Loucy (cell line): ENCODE measurements around the gene ANO6.

Source experiments
- H2AFZ ChIP-seq: fragments of 200-600 bp; sonication (generic); 2 replicates; pipeline ENCODE4 v1.6.0; 2016; ENCODE audit warnings: antibody characterized with exemption, mild to moderate bottlenecking, low read length, moderate library complexity
- H3F3A ChIP-seq: fragments of 200-600 bp; 2 replicates; pipeline ENCODE4 v1.6.0; 2016; ENCODE audit warnings: antibody characterized with exemption, low read depth, mild to moderate bottlenecking
- H3K27me3 ChIP-seq: fragments of 200-600 bp; sonication (generic); 2 replicates; pipeline ENCODE4 v1.6.1; 2014; ENCODE audit warnings: low read length, mild to moderate bottlenecking; ENCODE audit not compliant: insufficient read depth, poor library complexity, severe bottlenecking
- H3K36me3 ChIP-seq: fragments of 200-600 bp; sonication (generic); 2 replicates; pipeline ENCODE4 v1.6.1; 2016; ENCODE audit warnings: low read length; ENCODE audit not compliant: insufficient read depth
- H3K4me1 ChIP-seq: fragments of 200-600 bp; sonication (generic); 2 replicates; pipeline ENCODE4 v1.5.1; 2014; ENCODE audit warnings: low read length, mild to moderate bottlenecking; ENCODE audit not compliant: insufficient read depth, poor library complexity, severe bottlenecking
- H3K4me2 ChIP-seq: fragments of 200-600 bp; sonication (generic); 2 replicates; pipeline ENCODE4 v1.6.0; 2014; ENCODE audit warnings: antibody characterized with exemption, low read length, low read depth, mild to moderate bottlenecking; ENCODE audit not compliant: poor library complexity, severe bottlenecking
- H3K4me3 ChIP-seq: fragments of 200-600 bp; sonication (generic); 2 replicates; pipeline ENCODE4 v1.5.1; 2014; ENCODE audit warnings: low read length, mild to moderate bottlenecking, mixed read lengths; ENCODE audit not compliant: poor library complexity, severe bottlenecking
- H3K79me2 ChIP-seq: fragments of 200-600 bp; sonication (generic); 2 replicates; pipeline ENCODE4 v1.6.1; 2014; ENCODE audit warnings: low read length; ENCODE audit not compliant: insufficient read depth
- H3K9ac ChIP-seq: fragments of 200-600 bp; sonication (generic); 2 replicates; pipeline ENCODE4 v1.6.0; 2014; ENCODE audit warnings: mild to moderate bottlenecking, low read depth, low read length, moderate library complexity; ENCODE audit not compliant: poor library complexity, severe bottlenecking
- H3K9me2 ChIP-seq: fragments of 200-600 bp; sonication (generic); replicated peaks from 2 replicates; pipeline ENCODE4 v1.6.1; 2016; ENCODE audit warnings: low read depth, low read length, mixed read lengths
- H3K9me3 ChIP-seq: fragments of 200-600 bp; sonication (generic); 2 replicates; pipeline ENCODE4 v1.6.1; 2014; ENCODE audit warnings: mild to moderate bottlenecking, antibody characterized with exemption, low read length, low read depth; ENCODE audit not compliant: insufficient read depth
- H4K20me1 ChIP-seq: fragments of 200-600 bp; sonication (generic); 2 replicates; pipeline ENCODE4 v1.6.0; 2014; ENCODE audit warnings: antibody characterized with exemption, low read length, mild to moderate bottlenecking; ENCODE audit not compliant: insufficient read depth, poor library complexity, severe bottlenecking
- EZH2phosphoT487 ChIP-seq: fragments of 200-600 bp; IDR thresholded peaks from 2 replicates; pipeline ENCODE4 v1.6.1; 2018; ENCODE audit warnings: antibody characterized with exemption, mild to moderate bottlenecking, moderate library complexity, borderline replicate concordance
- TF ChIP-seq, protein P1 (sequence below): fragments of 200-600 bp; sonication (generic); conservative IDR thresholded peaks from 2 replicates; pipeline ENCODE4 v1.5.1; 2014; ENCODE audit warnings: mild to moderate bottlenecking, antibody characterized with exemption, low read length

The ANO6 gene

DNA sequence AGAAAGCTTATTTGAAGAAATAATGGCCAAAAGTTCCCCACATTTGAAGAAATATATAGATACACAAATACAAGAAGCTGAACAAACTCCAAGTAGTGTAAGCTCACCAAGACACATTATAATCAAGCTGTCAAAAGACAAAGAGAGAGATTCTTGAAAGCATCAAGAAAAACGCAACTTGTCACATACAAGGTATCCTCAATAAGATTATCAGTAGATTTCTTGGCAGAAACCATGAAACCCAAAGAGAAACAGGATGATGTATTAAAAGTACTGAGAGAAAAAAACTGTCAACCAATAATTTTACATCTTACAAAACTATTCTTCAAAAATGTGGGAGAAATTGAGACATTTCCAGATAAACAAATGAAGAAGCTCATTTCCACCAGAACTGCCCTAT, 263.0 kb downstream of the ANO6 start:
- Histone ChIP-seq H3K4me2 (no peak overlapping the region), H2AFZ (no peak overlapping the region), H3K79me2 (no peaks in the 10 kb centered on the region), H3K9me2 (no peaks in the 10 kb centered on the region), H3K27me3 (no peaks in the 10 kb centered on the region), H3K4me3 (no peak overlapping the region), H4K20me1 (no peaks in the 10 kb centered on the region), H3K4me1 (peaks cover 6% of the 10 kb centered on the region), H3F3A (no peaks in the 10 kb centered on the region), H3K9me3 (no peaks in the 10 kb centered on the region), H3K36me3 (no peaks in the 10 kb centered on the region), H3K9ac (no peak overlapping the region)
- no peak for TF ChIP-seq EZH2phosphoT487
- TF ChIP-seq, protein P1, sequence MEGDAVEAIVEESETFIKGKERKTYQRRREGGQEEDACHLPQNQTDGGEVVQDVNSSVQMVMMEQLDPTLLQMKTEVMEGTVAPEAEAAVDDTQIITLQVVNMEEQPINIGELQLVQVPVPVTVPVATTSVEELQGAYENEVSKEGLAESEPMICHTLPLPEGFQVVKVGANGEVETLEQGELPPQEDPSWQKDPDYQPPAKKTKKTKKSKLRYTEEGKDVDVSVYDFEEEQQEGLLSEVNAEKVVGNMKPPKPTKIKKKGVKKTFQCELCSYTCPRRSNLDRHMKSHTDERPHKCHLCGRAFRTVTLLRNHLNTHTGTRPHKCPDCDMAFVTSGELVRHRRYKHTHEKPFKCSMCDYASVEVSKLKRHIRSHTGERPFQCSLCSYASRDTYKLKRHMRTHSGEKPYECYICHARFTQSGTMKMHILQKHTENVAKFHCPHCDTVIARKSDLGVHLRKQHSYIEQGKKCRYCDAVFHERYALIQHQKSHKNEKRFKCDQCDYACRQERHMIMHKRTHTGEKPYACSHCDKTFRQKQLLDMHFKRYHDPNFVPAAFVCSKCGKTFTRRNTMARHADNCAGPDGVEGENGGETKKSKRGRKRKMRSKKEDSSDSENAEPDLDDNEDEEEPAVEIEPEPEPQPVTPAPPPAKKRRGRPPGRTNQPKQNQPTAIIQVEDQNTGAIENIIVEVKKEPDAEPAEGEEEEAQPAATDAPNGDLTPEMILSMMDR = no peak

DNA sequence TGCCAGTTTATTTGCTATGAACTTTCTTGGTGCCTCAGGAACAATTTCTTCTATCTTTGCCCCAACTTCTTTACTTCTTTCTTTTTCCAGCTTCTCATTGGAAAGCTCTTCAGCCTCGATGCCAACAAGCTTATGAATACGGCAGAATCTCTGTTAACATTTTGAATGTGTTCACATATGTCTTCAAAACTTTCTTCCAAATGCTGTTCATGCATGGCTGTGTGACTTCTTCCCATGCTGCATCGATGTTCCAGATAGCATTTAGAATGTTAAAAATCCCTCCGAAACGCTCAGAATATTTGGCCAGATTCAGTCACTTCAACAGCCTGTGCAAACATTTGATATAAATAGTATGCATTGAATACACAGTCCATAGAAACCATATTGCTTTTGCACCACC, 265.9 kb downstream of the ANO6 start:
- no peaks in the 10 kb centered on the region for H3K9me2 ChIP-seq
- H3K27me3 ChIP-seq = no peaks in the 10 kb centered on the region
- no peaks in the 10 kb centered on the region for H3K79me2 ChIP-seq
- peaks cover under 1% of the 10 kb centered on the region for H3K4me1 ChIP-seq
- H3K36me3 ChIP-seq = no peaks in the 10 kb centered on the region
- no peaks in the 10 kb centered on the region for H3K9me3 ChIP-seq
- H3F3A ChIP-seq = no peaks in the 10 kb centered on the region
- H2AFZ ChIP-seq = no peak overlapping the region
- H4K20me1 ChIP-seq = no peaks in the 10 kb centered on the region
- no peak overlapping the region for H3K4me3 ChIP-seq
- no peak overlapping the region for H3K9ac ChIP-seq
- no peak overlapping the region for H3K4me2 ChIP-seq
- TF ChIP-seq, protein P1 = no peak
- TF ChIP-seq EZH2phosphoT487 = no peak

GRCh38 chr12:45483571-45483970, 267.7 kb downstream of the ANO6 start:
- H3K9ac ChIP-seq = no peak overlapping the region
- no peak overlapping the region for H3K4me2 ChIP-seq
- no peak for TF ChIP-seq EZH2phosphoT487
- TF ChIP-seq, protein P1 = no peak

More at GRCh38 chr12:45483571-45483970, 267.7 kb downstream of the ANO6 start:
- Histone ChIP-seq H3K9me3 (no peaks in the 10 kb centered on the region), H3K36me3 (no peaks in the 10 kb centered on the region), H3K9me2 (no peaks in the 10 kb centered on the region), H3K27me3 (no peaks in the 10 kb centered on the region), H3K4me3 (no peak overlapping the region), H4K20me1 (no peaks in the 10 kb centered on the region), H2AFZ (no peak overlapping the region), H3F3A (no peaks in the 10 kb centered on the region), H3K4me1 (no peaks in the 10 kb centered on the region), H3K79me2 (no peaks in the 10 kb centered on the region)
